RWPE2 (cell line): ENCODE data around the gene FBXO5.
A peak's percentile ranks its signal among the peaks of the same experiment; 100 is the strongest.

ENCODE experiments used
- ATAC-seq: fragments of 200-7000 bp; cut with Tn5 transposase; 3 replicates; pipeline ENCODE4 v1.9.1; 2021; ENCODE audit warnings: low read depth
- DNase-seq: peaks from one replicate; pipeline ENCODE4 v3.0.0-alpha.2; 2020; ENCODE audit warnings: low spot score
- H3K27ac ChIP-seq: fragments of 450-650 bp; 2 replicates; pipeline ENCODE4 v1.5.1; 2017; ENCODE audit warnings: mild to moderate bottlenecking; ENCODE audit not compliant: poor library complexity, severe bottlenecking
- H3K27me3 ChIP-seq: fragments of 250-450 bp; sonication (Bioruptor Pico); 2 replicates; pipeline ENCODE4 v1.5.1; 2021; ENCODE audit warnings: mild to moderate bottlenecking, moderate library complexity; ENCODE audit not compliant: insufficient read depth, poor library complexity, severe bottlenecking
- H3K36me3 ChIP-seq: fragments of 250-450 bp; sonication (Bioruptor Pico); 2 replicates; pipeline ENCODE4 v1.5.1; 2020; ENCODE audit warnings: low read depth, mild to moderate bottlenecking, moderate library complexity
- H3K4me1 ChIP-seq: fragments of 250-450 bp; sonication (Bioruptor Pico); 2 replicates; pipeline ENCODE4 v1.5.1; 2021; ENCODE audit warnings: mild to moderate bottlenecking, moderate library complexity; ENCODE audit not compliant: insufficient read depth, poor library complexity, severe bottlenecking
- H3K4me3 ChIP-seq: fragments of 250-450 bp; sonication (Bioruptor Pico); 2 replicates; pipeline ENCODE4 v1.5.1; 2021; ENCODE audit warnings: mild to moderate bottlenecking, moderate library complexity; ENCODE audit not compliant: severe bottlenecking
- H3K9me3 ChIP-seq: fragments of 250-450 bp; sonication (Bioruptor Pico); 2 replicates; pipeline ENCODE4 v1.5.1; 2021; ENCODE audit warnings: mild to moderate bottlenecking, moderate library complexity; ENCODE audit not compliant: severe bottlenecking
- CTCF ChIP-seq: fragments of 450-650 bp; IDR thresholded peaks from one replicate; pipeline ENCODE4 v1.5.1; 2017; ENCODE audit warnings: mild to moderate bottlenecking, moderate library complexity; ENCODE audit not compliant: poor library complexity, severe bottlenecking

The FBXO5 gene

GRCh38 chr6:152946995-152947394, 35.8 kb downstream of the FBXO5 start:
- Histone ChIP-seq H3K4me3 (no peak overlapping the region), H3K9me3 (no peaks in the 10 kb centered on the region), H3K36me3 (no peaks in the 10 kb centered on the region), H3K27me3 (no peaks in the 10 kb centered on the region), H3K4me1 (peaks cover 20% of the 10 kb centered on the region), H3K27ac (no peak overlapping the region)
- ATAC-seq (no peak), DNase-seq (no peak)
- TF ChIP-seq CTCF, result no peak

- H3K36me3 ChIP-seq, result no peaks in the 10 kb centered on the region
- no peak overlapping the region for H3K4me3 ChIP-seq
- TF ChIP-seq CTCF, result no peak
- no peaks in the 10 kb centered on the region for H3K27me3 ChIP-seq
- no peak for DNase-seq
- H3K9me3 ChIP-seq, result no peaks in the 10 kb centered on the region
- no peak for ATAC-seq
- peaks cover 16% of the 10 kb centered on the region for H3K4me1 ChIP-seq
- H3K27ac ChIP-seq, result no peak overlapping the region
Measured at GRCh38 chr6:152946484-152946883, 36.4 kb downstream of the FBXO5 start.

- Histone ChIP-seq H3K4me1 (peaks cover 16% of the 10 kb centered on the region), H3K27me3 (no peaks in the 10 kb centered on the region), H3K9me3 (no peaks in the 10 kb centered on the region), H3K27ac (peak overlapping the region; percentile 20), H3K36me3 (no peaks in the 10 kb centered on the region), H3K4me3 (no peak overlapping the region)
- no peak for TF ChIP-seq CTCF
- peak; percentile 94 for ATAC-seq
- DNase-seq, result no peak
Measured at GRCh38 chr6:152943260-152943897, 39.5 kb downstream of the FBXO5 start.

- Histone ChIP-seq H3K4me1 (peaks cover 16% of the 10 kb centered on the region), H3K27ac (no peak overlapping the region), H3K9me3 (no peaks in the 10 kb centered on the region), H3K4me3 (no peak overlapping the region), H3K27me3 (no peaks in the 10 kb centered on the region), H3K36me3 (no peaks in the 10 kb centered on the region)
- DNase-seq (no peak), ATAC-seq (no peak)
- no peak for TF ChIP-seq CTCF
Measured at GRCh38 chr6:152942319-152942869, 40.4 kb downstream of the FBXO5 start.

GRCh38 chr6:152941746-152942145, 41.1 kb downstream of the FBXO5 start:
- DNase-seq (no peak), ATAC-seq (no peak)
- Histone ChIP-seq H3K27ac (no peak overlapping the region), H3K4me1 (peaks cover 16% of the 10 kb centered on the region), H3K9me3 (no peaks in the 10 kb centered on the region), H3K27me3 (no peaks in the 10 kb centered on the region), H3K36me3 (no peaks in the 10 kb centered on the region), H3K4me3 (no peak overlapping the region)
- no peak for TF ChIP-seq CTCF
